Keratinocyte (primary cell): ENCODE results near the gene CFI. TPM values are rescaled to one million over a fixed set of nuclear protein-coding genes. Genes with fewer than 3 reads are reported as not detected.

ENCODE experiments used
- DNase-seq: peaks from one replicate; pipeline ENCODE4 v3.0.0-alpha.2; 2011; ENCODE audit warnings: low read depth, missing footprints, low spot score
- FAIRE-seq: peaks from 2 replicates; lab custom pipeline; 2011; peaks lifted over from hg19 to GRCh38; lab: Jason Lieb, UNC
- H2AFZ ChIP-seq: 2 replicates; pipeline ENCODE4 v1.6.0; 2012; ENCODE audit warnings: low read length, control low read depth, inconsistent platforms; ENCODE audit not compliant: control insufficient read depth
- H3K27ac ChIP-seq: 2 replicates; pipeline ENCODE4 v1.5.1; 2011; ENCODE audit warnings: low read length; ENCODE audit not compliant: control insufficient read depth, insufficient read depth
- H3K27me3 ChIP-seq: 3 replicates; pipeline ENCODE4 v1.6.0; 2011; ENCODE audit warnings: low read length; ENCODE audit not compliant: control insufficient read depth, insufficient read depth; ENCODE audit errors: extremely low read depth
- H3K36me3 ChIP-seq, 2 experiments: 2 replicates in 1 of 2; 3 replicates in 1 of 2; pipeline ENCODE4 v1.5.1; 2011; ENCODE audit warnings: low read length in 2 of 2, mild to moderate bottlenecking in 1 of 2; ENCODE audit not compliant: control insufficient read depth in 2 of 2, insufficient read depth in 2 of 2; ENCODE audit errors: extremely low read depth in 1 of 2
- H3K4me1 ChIP-seq: 3 replicates; pipeline ENCODE4 v1.5.1; 2011; ENCODE audit warnings: low read length; ENCODE audit not compliant: control insufficient read depth, insufficient read depth; ENCODE audit errors: extremely low read depth
- H3K4me2 ChIP-seq: 3 replicates; pipeline ENCODE4 v1.6.0; 2011; ENCODE audit warnings: low read depth, low read length; ENCODE audit not compliant: control insufficient read depth, insufficient read depth; ENCODE audit errors: extremely low read depth
- H3K4me3 ChIP-seq, 3 experiments: fragments of 200-600 bp in 1 of 3; sonication (generic) in 1 of 3; 2 replicates in 2 of 3; 3 replicates in 1 of 3; pipeline ENCODE4 v1.5.1; 2011 to 2016; ENCODE audit warnings: low read length in 3 of 3, mild to moderate bottlenecking in 3 of 3, control low read depth in 2 of 3, inconsistent platforms in 1 of 3, low read depth in 1 of 3, mixed read lengths in 1 of 3, mixed run types in 1 of 3, moderate library complexity in 1 of 3; ENCODE audit not compliant: control insufficient read depth in 2 of 3, insufficient read depth in 2 of 3; ENCODE audit errors: extremely low read depth in 1 of 3
- H3K79me2 ChIP-seq: 2 replicates; pipeline ENCODE4 v1.6.0; 2012; ENCODE audit warnings: low read length; ENCODE audit not compliant: control insufficient read depth, insufficient read depth
- H3K9ac ChIP-seq: 3 replicates; pipeline ENCODE4 v1.6.0; 2011; ENCODE audit warnings: low read length; ENCODE audit not compliant: control insufficient read depth, insufficient read depth; ENCODE audit errors: extremely low read depth
- H3K9me1 ChIP-seq: 3 replicates; pipeline ENCODE4 v1.6.0; 2011; ENCODE audit warnings: low read length; ENCODE audit not compliant: control insufficient read depth, insufficient read depth; ENCODE audit errors: extremely low read depth
- H3K9me3 ChIP-seq: 2 replicates; pipeline ENCODE4 v1.5.1; 2012; ENCODE audit warnings: low read depth, low read length; ENCODE audit not compliant: control insufficient read depth
- H4K20me1 ChIP-seq: 3 replicates; pipeline ENCODE4 v1.6.0; 2011; ENCODE audit warnings: low read length; ENCODE audit not compliant: control insufficient read depth, insufficient read depth; ENCODE audit errors: extremely low read depth
- EZH2 ChIP-seq: IDR thresholded peaks from one replicate; pipeline ENCODE4 v1.6.1; 2012; ENCODE audit warnings: inconsistent platforms, mild to moderate bottlenecking, low read length, moderate library complexity
- dilution Hi-C: fragments of 300-500 bp; cut with MboI; formaldehyde crosslinking; loops from one replicate; pipeline ENCODE4 v1.7.0; 2020; ENCODE audit warnings: low sequenced_read_pairs; ENCODE audit not compliant: extremely low pct_ligation_motif_present
- polyA plus RNA-seq, 5 experiments: library from polyadenylated mRNA; depleted of rRNA in 3 of 5; stranded (reverse) in 3 of 5; stranded (forward) in 1 of 5; unstranded in 1 of 5; fragments of >200 nt; gene quantifications; 1 replicate in 1 of 5; 2 replicates in 3 of 5; 3 replicates in 1 of 5; pipeline versions ENCODE4 v1.2.1 to v1.2.3, GENCODE V29; 2011 to 2012; ENCODE audit warnings: missing spikeins in 2 of 5, low read depth in 1 of 5, low replicate concordance in 1 of 5
- TF ChIP-seq, protein P1 (sequence below), 3 experiments: IDR thresholded peaks in 1 of 3; conservative IDR thresholded peaks in 1 of 3; optimal IDR thresholded peaks in 1 of 3; 2 replicates in 2 of 3; 3 replicates in 1 of 3; pipeline versions ENCODE3 to v1.5.1; 2011; ENCODE audit warnings: low read length in 3 of 3, mild to moderate bottlenecking in 3 of 3, moderate library complexity in 2 of 3, control low read depth in 1 of 3, inconsistent platforms in 1 of 3; ENCODE audit not compliant: insufficient read depth in 2 of 3; ENCODE audit errors: extremely low read depth in 1 of 3

CFI gene
- polyA plus RNA-seq, 1 donor (not counting 4 experiments of a cell fraction or from before 2014, with no cell fraction given): not detected

DNA sequence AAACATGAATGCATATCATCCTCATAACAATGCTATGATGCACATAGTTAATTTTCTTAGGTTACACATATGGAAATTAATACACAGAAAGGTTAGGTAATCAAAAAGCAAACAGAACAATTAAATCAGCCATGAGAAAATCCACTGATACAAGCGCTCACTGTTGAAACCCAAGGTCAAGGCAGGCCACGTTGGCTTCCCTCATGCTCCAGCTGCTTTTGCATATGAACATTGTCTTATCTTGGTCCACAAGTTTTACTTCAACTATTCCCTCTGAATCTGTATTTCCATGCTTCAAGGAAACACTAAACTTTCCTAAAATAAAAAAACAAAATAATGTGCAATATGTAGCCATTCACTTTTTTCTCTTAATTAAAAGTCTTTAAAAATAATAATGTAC is 37.4 kb downstream of the CFI start:
- Histone ChIP-seq H3K9me3 (no peaks in the 10 kb centered on the region), H3K27me3 (no peaks in the 10 kb centered on the region), H3K9me1 (no peaks in the 10 kb centered on the region), H3K36me3 (no peaks in the 10 kb centered on the region), H3K79me2 (no peaks in the 10 kb centered on the region), H3K9ac (no peak overlapping the region), H3K4me2 (no peak overlapping the region), H3K4me3 (no peak overlapping the region), H4K20me1 (no peaks in the 10 kb centered on the region), H3K27ac (no peak overlapping the region), H2AFZ (no peak overlapping the region), H3K4me1 (no peaks in the 10 kb centered on the region)
- no peak for DNase-seq
- no peak for FAIRE-seq
- dilution Hi-C loops: no loop called here
- no peak for TF ChIP-seq EZH2
- TF ChIP-seq, protein P1, sequence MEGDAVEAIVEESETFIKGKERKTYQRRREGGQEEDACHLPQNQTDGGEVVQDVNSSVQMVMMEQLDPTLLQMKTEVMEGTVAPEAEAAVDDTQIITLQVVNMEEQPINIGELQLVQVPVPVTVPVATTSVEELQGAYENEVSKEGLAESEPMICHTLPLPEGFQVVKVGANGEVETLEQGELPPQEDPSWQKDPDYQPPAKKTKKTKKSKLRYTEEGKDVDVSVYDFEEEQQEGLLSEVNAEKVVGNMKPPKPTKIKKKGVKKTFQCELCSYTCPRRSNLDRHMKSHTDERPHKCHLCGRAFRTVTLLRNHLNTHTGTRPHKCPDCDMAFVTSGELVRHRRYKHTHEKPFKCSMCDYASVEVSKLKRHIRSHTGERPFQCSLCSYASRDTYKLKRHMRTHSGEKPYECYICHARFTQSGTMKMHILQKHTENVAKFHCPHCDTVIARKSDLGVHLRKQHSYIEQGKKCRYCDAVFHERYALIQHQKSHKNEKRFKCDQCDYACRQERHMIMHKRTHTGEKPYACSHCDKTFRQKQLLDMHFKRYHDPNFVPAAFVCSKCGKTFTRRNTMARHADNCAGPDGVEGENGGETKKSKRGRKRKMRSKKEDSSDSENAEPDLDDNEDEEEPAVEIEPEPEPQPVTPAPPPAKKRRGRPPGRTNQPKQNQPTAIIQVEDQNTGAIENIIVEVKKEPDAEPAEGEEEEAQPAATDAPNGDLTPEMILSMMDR (optimal IDR thresholded peaks at IDR 0.05 in 1 of 3, IDR thresholded peaks at IDR 0.05 in 1 of 3, conservative IDR thresholded peaks at IDR 0.05 in 1 of 3; ENCODE audit: extremely low read depth in 1 of 3, insufficient read depth in 2 of 3, low read length in 3 of 3): no peak

DNA sequence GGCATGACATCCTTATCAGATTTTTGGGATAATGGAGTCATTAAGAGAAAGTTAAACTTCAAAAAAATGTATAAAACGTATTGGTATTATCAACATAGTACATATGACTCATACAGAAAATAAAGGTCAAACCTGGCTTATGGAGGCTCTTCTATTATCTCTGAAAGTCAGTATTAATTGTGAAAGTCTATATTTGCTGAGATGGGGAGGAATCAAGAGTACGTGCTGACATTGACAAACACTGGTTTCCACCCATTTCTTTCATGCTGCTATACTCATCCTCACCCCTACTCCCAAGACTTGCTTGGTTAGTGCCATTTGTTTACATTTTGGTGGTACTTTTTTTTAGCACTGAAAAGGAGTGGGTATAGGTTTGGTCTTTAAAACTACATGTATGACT is 41.1 kb downstream of the CFI start:
- H3K79me2 ChIP-seq: no peaks in the 10 kb centered on the region
- H3K4me1 ChIP-seq: no peaks in the 10 kb centered on the region
- no peak overlapping the region for H3K27ac ChIP-seq
- dilution Hi-C loops: no loop called here
- H3K9ac ChIP-seq: no peak overlapping the region
- no peaks in the 10 kb centered on the region for H4K20me1 ChIP-seq
- TF ChIP-seq, protein P1 (optimal IDR thresholded peaks at IDR 0.05 in 1 of 3, IDR thresholded peaks at IDR 0.05 in 1 of 3, conservative IDR thresholded peaks at IDR 0.05 in 1 of 3; ENCODE audit: extremely low read depth in 1 of 3, insufficient read depth in 2 of 3, low read length in 3 of 3): no peak
- TF ChIP-seq EZH2: no peak
- H3K4me3 ChIP-seq: no peak overlapping the region
- H3K4me2 ChIP-seq: no peak overlapping the region
- H3K9me1 ChIP-seq: no peaks in the 10 kb centered on the region
- no peaks in the 10 kb centered on the region for H3K27me3 ChIP-seq
- FAIRE-seq (no peak), DNase-seq (no peak)
- H2AFZ ChIP-seq: no peak overlapping the region
- no peaks in the 10 kb centered on the region for H3K36me3 ChIP-seq
- H3K9me3 ChIP-seq: no peaks in the 10 kb centered on the region
